HCT116 (cell line): Measurements from ENCODE around the gene ARL13B.

Experiments
- CTCF ChIP-seq, 3 experiments: fragments of 200-600 bp in 1 of 3; sonication (generic) in 1 of 3; IDR thresholded peaks in 2 of 3; conservative IDR thresholded peaks in 1 of 3; 2 replicates each; pipeline ENCODE4 v1.5.1; 2012 to 2017; ENCODE audit warnings: low read depth in 2 of 3, low read length in 2 of 3, antibody characterized with exemption in 1 of 3, borderline replicate concordance in 1 of 3, control low read depth in 1 of 3, mild to moderate bottlenecking in 1 of 3, mixed read lengths in 1 of 3, mixed run types in 1 of 3, moderate library complexity in 1 of 3; ENCODE audit not compliant: insufficient read depth in 1 of 3
- MAX ChIP-seq: IDR thresholded peaks from 2 replicates; pipeline ENCODE4 v1.6.1; 2012

GRCh38 chr3:94012185-94012584 is 32.2 kb downstream of the ARL13B start:
- TF ChIP-seq CTCF (IDR thresholded peaks at IDR 0.05 in 2 of 3, conservative IDR thresholded peaks at IDR 0.05 in 1 of 3; ENCODE audit: borderline replicate concordance in 1 of 3, insufficient read depth in 1 of 3, low read depth in 2 of 3, low read length in 2 of 3) = no peak
- TF ChIP-seq MAX = no peak
